Breast epithelium (tissue), 4 donors: ENCODE results near the gene PVALEF. TPM values are rescaled to one million over a fixed set of nuclear protein-coding genes. Genes with fewer than 3 reads are reported as not detected.

Experiments used
- DNase-seq, 2 donors: peaks; one replicate each; pipeline ENCODE4 v3.0.0-alpha.2; 2019; ENCODE audit warnings: low spot score in 2 of 2
- H3K27ac ChIP-seq, 2 donors: fragments of 200-600 bp; sonication (generic) in 1 of 2; one replicate each; pipeline ENCODE4 v1.5.1; 2016 to 2019; ENCODE audit warnings: mild to moderate bottlenecking in 1 of 2
- H3K27me3 ChIP-seq, 2 donors: fragments of 200-600 bp; sonication (generic) in 1 of 2; one replicate each; pipeline versions ENCODE4 v1.5.1 to v1.6.0; 2017 to 2019; ENCODE audit warnings: control low read depth in 1 of 2, mild to moderate bottlenecking in 1 of 2
- H3K36me3 ChIP-seq: fragments of 200-600 bp; one replicate; pipeline ENCODE4 v1.5.1; 2019
- H3K4me1 ChIP-seq, 2 donors: fragments of 200-600 bp; sonication (generic); one replicate each; pipeline ENCODE4 v1.5.1; 2016 to 2019; ENCODE audit warnings: control low read depth in 1 of 2
- H3K4me3 ChIP-seq, 3 donors: fragments of 200-600 bp; sonication (generic); 1 replicate in 2 of 3; 2 replicates in 1 of 3; pipeline ENCODE4 v1.5.1; 2016 to 2019; ENCODE audit warnings: mild to moderate bottlenecking in 3 of 3, moderate library complexity in 2 of 3
- H3K9me3 ChIP-seq, 2 donors: fragments of 200-600 bp; sonication (generic) in 1 of 2; one replicate each; pipeline ENCODE4 v1.5.1; 2016 to 2019; ENCODE audit warnings: control low read depth in 1 of 2
- POLR2A ChIP-seq: fragments of 450-650 bp; IDR thresholded peaks from one replicate; pipeline ENCODE4 v1.6.1; 2016; ENCODE audit warnings: antibody characterized with exemption, mild to moderate bottlenecking, moderate library complexity
- POLR2AphosphoS5 ChIP-seq, 3 donors: sonication (generic); formaldehyde crosslinking; IDR thresholded peaks; one replicate each; pipeline ENCODE4 v1.6.1; 2017; ENCODE audit warnings: antibody characterized with exemption in 3 of 3
- intact Hi-C: fragments of 100-400 bp; cut with DNase I; formaldehyde crosslinking; loops from one replicate; pipeline ENCODE4 v1.15.1; 2023; ENCODE audit warnings: low total_unique reads
- total RNA-seq, 3 donors: library from RNA; depleted of rRNA; stranded (reverse); fragments of >200 nt; gene quantifications; one replicate each; pipeline ENCODE4 v1.1.0, GENCODE V29; 2016
- TF ChIP-seq, protein P1 (sequence below), 3 donors: fragments of 450-650 bp; IDR thresholded peaks; one replicate each; pipeline ENCODE4 v1.5.1; 2016 to 2017; ENCODE audit warnings: antibody characterized with exemption in 3 of 3, mild to moderate bottlenecking in 3 of 3, moderate library complexity in 3 of 3

The PVALEF gene
- total RNA-seq, result not detected

DNA sequence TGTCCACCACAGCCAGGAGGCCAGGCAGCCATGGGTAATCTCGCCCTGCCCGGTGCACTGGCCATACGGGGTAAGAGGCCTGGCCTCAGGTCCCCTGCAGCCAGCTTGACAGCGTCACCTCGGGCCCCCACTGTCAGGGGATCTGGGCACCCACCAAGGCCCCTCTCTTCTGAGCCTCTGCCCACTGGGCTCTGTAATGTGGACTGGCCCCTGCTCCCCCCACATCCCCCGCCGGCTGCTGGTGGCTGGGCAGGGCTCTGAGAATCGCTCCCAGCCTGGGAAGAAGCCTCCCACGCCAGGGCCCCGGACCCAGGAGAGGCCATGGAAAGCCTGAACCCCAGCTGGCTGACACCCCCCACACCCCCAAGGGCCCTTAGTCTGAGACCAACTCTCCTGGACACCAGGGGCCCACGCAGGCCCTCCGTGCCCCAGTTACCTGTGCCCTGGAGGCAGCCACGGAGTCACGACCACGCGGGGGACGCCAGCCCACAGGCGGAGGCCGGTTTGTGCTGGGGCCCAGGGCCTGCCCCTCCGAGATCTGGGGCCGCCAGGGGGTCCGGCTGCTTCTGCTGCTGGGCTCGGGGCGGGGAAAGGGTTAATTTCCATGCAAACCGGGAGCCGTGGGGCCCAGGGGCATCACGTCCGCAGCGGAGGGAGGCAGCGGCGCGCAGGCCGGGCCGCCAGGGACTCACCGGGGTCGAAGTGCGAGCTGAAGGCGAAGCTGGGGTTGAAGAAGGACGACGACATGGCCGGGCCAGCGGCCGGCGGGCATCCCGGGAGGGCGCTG is at the start of gene PVALEF:
Gene PVALEF, plus strand, starts transcription at position 262 of the 787 bp plus-strand sequence. CDS start 15,720 bp downstream, outside the sequence.
- Histone ChIP-seq H3K4me3 (peak within 1 kb of the TSS; percentile 23 to 66 (median 42)), H3K9me3 (no peaks in the 10 kb centered on the region), H3K36me3 (no peaks in the 10 kb centered on the region), H3K27ac (peak within 1 kb of the TSS in 1 of 2 donors; percentile 4), H3K4me1 (no peaks in the 10 kb centered on the region), H3K27me3 (peaks cover 0 to 4% of the 10 kb centered on the region in 2 donors)
- TF ChIP-seq, protein P1, sequence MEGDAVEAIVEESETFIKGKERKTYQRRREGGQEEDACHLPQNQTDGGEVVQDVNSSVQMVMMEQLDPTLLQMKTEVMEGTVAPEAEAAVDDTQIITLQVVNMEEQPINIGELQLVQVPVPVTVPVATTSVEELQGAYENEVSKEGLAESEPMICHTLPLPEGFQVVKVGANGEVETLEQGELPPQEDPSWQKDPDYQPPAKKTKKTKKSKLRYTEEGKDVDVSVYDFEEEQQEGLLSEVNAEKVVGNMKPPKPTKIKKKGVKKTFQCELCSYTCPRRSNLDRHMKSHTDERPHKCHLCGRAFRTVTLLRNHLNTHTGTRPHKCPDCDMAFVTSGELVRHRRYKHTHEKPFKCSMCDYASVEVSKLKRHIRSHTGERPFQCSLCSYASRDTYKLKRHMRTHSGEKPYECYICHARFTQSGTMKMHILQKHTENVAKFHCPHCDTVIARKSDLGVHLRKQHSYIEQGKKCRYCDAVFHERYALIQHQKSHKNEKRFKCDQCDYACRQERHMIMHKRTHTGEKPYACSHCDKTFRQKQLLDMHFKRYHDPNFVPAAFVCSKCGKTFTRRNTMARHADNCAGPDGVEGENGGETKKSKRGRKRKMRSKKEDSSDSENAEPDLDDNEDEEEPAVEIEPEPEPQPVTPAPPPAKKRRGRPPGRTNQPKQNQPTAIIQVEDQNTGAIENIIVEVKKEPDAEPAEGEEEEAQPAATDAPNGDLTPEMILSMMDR (IDR thresholded peaks at IDR 0.05), result no peak
- TF ChIP-seq POLR2AphosphoS5 (IDR thresholded peaks at IDR 0.05) (no peak), POLR2A (no peak)
- intact Hi-C loops, result no loop called here
- no peak for DNase-seq

DNA sequence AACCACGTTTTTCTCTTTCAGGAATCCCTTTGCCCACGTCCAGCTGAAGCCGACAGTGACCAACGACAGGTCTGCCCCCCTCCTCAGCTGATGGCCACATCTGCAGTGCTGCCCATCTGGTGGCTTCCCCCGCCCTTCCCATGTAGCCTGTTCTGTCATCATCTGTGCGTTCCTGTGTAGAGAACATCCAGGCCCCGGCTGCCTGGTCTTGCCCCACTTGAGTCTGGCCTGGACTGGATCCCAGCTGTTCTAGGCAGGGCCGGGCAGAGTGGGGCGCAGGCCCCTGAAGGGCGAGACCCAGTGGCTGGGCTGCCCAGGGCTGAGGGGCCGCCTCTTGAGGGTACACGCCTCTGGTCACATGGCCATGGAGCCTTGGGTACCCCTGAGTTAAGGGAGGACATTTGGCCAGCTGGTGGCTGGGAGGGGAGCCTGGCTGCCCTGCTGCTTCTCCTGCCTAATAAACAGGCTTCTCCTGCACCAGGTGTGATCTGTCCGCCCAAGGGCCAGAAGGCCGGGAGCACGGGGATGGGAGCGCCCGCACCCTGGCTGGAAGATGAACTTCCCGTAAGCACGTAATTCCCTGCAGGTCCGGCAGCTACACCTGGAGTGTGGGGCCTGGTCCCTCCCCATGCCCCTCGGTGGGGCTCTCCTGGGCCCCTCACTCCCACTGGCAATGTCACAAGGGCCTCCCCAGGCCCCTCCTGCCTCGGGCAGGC is 49.4 kb upstream of the PVALEF start:
- Histone ChIP-seq H3K9me3 (no peaks in the 10 kb centered on the region), H3K4me1 (peaks cover 0 to 4% of the 10 kb centered on the region in 2 donors), H3K27ac (no peak overlapping the region), H3K36me3 (no peaks in the 10 kb centered on the region), H3K27me3 (no peaks in the 10 kb centered on the region), H3K4me3 (no peak overlapping the region)
- no peak for DNase-seq
- TF ChIP-seq, protein P1 (IDR thresholded peaks at IDR 0.05), result no peak
- TF ChIP-seq POLR2A (no peak), POLR2AphosphoS5 (IDR thresholded peaks at IDR 0.05) (no peak)
- intact Hi-C loops, result loop anchor here (1.0 kb wide), 1 partner anchor 32 kb away; no protein-coding TSS in a partner anchor

DNA sequence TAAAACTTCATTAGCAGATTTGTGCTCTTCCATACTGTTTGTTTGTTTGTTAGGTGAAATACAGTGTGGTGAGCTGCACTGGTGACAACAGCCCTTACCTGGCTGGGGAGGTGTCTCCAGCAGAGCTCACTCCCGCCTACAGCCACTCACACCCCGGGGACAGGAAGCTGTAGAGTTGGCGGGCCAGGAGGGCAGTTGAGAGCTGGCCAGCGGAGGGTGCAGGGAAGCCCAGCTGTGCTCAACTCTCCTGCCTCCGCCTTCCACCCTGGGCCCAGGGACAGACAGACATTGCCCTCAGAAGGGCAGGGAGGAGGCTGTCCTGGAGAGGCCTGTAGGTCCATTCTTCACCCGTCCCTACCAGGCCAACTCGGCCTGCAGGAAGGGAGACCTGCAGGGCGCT is 48.6 kb upstream of the PVALEF start:
- intact Hi-C loops, result no loop called here
- peak overlapping the region; percentile 3 to 13 for H3K27ac ChIP-seq
- H3K4me3 ChIP-seq, result no peak overlapping the region
- no peaks in the 10 kb centered on the region for H3K27me3 ChIP-seq
- no peak for DNase-seq
- peaks cover 0 to 4% of the 10 kb centered on the region in 2 donors for H3K4me1 ChIP-seq
- H3K36me3 ChIP-seq, result no peaks in the 10 kb centered on the region
- TF ChIP-seq, protein P1 (IDR thresholded peaks at IDR 0.05), result no peak
- no peak for TF ChIP-seq POLR2AphosphoS5 (IDR thresholded peaks at IDR 0.05)
- TF ChIP-seq POLR2A, result no peak
- no peaks in the 10 kb centered on the region for H3K9me3 ChIP-seq

DNA sequence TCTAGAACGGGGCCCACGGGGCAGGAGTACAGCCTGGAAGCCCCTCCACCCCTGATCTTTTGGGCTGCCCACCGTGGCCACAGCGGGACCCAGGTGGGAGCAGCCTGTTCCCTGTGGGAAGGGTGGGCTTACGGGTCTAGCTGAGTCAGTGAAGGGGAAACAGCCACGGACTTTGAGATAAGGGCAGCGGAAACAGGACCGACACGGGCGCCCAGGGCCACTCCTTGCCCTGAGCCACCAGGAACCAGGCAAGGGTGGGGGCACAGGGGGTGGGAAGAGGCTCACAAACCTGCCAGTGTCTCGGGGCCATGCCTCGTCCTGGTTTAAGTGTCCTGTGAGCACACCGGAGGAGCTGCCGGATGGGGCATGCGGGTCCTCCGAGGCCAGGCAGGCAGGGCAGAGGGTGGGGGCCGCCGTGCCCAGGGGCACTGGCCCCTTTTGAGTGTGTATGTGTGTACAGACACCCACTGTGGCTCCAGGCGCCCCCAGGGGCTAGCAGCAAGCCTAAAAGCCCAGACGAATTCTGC is 47.6 kb upstream of the PVALEF start:
- Histone ChIP-seq H3K9me3 (no peaks in the 10 kb centered on the region), H3K27ac (peak overlapping the region; percentile 17 to 38), H3K27me3 (no peaks in the 10 kb centered on the region), H3K36me3 (no peaks in the 10 kb centered on the region), H3K4me3 (no peak overlapping the region), H3K4me1 (peaks cover 0 to 4% of the 10 kb centered on the region in 2 donors)
- no peak for DNase-seq
- intact Hi-C loops, result no loop called here
- TF ChIP-seq POLR2AphosphoS5 (IDR thresholded peaks at IDR 0.05) (no peak), POLR2A (no peak)
- TF ChIP-seq, protein P1 (IDR thresholded peaks at IDR 0.05), result no peak
